HG03095 (cell line): ENCODE measurements around the gene CEP55.
"Not testable (repeated sequence)": the region's sequence is repeated elsewhere in the genome, so short reads cannot be mapped to it uniquely, and the experiment has no call there.

ENCODE experiments used
- ATAC-seq: cut with Tn5 transposase; IDR thresholded peaks from one replicate; pipeline ENCODE4 v1.9.1; 2021; ENCODE audit warnings: moderate library complexity; ENCODE audit not compliant: unreplicated experiment

CEP55 gene

GRCh38 chr10:93505075-93505474 lies 8.7 kb downstream of the CEP55 start:
- ATAC-seq, result no peak

DNA sequence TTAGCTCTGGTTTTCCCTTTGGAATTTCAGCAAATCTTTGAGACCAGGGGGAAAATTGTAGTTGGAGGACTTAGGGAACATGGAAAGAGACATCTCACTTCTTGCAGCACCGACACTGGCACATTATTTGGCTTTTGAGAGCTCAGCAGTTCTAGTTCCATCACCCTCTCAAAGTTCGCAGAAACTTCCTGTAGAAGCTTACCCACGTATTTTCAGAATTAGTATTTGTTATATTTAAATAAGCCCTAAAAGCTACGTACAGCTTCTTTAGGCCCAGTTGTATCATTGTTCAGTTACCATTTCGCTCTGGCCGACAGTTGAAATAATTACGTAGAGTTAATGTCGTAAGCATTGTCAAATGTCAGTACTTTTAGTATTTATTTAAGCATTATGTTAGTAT lies 13.4 kb downstream of the CEP55 start:
- no peak for ATAC-seq

DNA sequence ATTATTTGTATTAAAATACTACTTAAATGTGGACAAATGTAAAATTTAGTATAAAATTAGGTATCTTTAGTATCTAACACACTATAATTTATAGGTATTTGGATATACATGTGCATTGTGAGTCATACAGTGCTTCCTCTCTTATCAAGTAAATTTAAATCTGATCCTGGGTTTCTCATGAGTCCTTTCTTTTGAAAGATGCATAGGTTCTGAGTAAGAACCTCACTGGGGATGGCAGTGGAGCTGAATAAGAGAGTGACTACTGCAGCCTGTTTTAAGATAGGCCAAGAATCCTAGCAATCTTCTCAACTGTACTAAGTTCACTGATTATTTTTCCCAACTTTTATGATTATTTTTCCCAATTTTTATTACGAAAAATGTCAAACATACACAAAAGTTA lies 16.2 kb downstream of the CEP55 start:
- ATAC-seq, result no peak

DNA sequence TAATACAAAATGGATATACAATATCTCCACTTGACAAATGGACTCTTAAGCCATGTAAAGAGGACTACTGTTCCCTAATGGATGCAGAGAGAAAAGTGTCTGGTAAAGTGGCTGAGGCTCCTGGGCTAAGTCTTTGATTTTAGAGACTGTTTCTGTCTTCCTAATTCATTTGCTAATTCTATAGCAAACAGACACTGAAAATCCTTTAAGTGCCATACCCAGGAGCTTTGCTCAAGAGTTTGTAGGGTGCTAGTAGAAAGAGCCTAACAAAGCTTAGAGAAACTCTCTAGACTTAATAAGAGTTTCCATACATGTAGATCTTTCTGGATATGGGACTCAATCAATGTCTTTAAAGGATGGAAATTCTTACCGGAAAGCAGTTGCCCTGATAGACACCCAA lies 16.7 kb downstream of the CEP55 start:
- no peak for ATAC-seq

DNA sequence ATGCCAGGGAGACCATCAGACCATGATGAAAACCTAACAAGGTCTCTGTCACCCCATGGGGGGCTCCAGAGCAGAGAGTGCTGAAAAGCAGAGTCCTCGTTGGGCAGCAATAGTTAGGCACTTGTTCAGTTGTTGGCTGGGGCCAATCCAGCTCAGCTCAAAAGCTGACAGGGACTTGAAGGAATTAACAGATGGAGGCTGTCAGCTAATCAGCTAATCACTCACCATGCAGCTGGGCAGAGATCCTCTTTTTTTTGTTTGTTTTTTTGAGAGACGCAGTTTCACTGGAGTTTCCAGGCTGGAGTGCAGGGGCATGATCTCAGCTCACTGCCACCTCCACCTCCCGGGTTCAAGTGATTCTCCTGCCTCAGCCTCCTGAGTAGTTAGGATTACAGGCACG lies 18.1 kb downstream of the CEP55 start:
- ATAC-seq, result no peak

DNA sequence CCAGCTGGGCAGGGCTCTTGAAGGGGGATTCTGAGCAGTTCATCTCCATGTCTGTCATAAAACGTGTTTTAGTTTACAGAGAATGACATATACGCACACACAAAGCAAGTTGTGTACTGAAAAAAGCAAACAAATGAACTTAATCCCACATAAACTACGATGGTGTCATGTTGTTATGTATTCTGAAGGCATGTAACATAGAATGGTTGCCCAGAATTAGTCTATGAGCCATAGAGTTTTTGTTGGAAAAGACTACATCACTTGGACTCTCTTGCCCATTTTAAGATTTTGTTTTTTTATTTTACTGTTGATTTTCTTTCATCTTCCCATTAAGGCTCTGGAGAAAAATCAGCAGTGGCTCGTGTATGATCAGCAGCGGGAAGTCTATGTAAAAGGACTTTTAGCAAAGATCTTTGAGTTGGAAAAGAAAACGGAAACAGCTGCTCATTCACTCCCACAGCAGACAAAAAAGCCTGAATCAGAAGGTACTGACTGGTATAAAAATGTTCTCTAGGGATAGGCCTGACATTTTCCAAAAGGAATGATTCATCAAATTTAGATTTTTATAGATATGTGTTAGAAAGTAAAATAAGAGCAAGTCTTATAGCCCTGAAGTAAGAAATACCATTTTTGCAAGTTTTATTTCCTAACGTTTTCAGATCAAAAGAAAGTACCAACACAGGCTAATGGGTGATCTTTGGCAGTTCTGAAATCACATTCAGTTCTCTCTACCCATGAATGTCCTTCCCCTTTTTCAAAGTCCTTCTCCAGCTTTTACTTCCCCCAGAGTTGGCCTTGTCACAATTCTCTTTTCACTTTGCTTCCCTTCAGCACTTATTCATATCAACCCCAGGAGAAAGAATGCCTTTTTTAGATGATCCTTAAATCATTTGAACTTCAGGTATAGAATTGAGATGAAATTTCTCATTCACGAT lies 18.9 kb downstream of the CEP55 start:
- no peak for ATAC-seq

DNA sequence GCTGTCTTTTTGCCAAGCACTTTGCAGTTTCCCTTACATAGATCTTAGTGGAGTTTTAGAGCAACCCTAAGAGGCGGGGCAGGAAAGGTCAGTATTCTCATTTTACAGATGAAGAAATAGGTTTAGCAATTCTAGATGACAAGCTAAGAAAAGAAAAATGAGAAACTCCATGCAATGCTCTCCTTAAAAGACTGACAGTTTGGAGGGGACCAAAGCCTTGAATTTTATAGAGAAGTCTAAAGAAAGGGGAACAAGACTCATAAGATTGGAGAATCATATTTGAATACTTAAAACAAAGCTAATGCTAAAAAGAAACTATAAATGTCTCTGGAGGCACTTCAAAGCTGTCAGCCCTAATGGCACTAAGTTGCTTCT lies 19.6 kb downstream of the CEP55 start:
- no peak for ATAC-seq

DNA sequence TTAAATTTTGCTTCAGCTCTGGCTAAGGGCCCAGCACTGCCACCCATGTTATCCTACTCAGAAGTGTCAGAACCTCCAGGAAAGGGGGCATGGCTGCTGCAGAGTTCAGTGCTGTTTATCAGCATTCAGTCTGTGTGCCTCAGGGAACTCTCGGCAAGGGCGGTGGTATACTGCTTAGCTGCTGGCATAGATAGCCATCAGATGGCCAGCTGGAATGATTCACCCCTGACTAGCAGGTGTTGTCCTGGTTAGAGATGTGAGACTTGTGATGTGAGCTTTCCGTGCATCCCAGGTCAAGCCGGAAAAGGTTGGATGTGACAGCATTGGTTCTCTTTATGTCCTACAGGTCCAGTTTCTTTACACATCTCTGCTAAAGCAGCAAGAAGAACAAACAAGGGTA lies 22.1 kb downstream of the CEP55 start:
- no peak for ATAC-seq

DNA sequence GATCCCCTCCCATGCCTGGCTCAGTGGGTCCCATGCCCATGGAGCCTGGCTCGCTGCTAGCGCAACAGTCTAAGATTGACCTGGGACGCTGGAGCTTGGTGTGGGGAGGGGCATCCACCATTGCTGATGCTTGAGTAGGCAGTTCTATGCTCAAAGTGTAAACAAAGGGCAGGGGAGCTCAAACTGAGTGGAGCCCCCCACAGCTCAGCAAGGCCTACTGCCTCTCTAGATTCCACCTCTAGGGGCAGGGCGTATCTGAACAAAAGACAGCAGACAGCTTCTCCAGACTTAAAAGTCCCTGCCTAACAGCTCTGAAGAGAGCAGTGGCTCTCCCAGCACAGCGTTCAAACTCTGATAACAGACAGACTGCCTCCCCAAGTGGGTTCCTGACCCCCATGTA lies 38.9 kb downstream of the CEP55 start:
- no peak for ATAC-seq

DNA sequence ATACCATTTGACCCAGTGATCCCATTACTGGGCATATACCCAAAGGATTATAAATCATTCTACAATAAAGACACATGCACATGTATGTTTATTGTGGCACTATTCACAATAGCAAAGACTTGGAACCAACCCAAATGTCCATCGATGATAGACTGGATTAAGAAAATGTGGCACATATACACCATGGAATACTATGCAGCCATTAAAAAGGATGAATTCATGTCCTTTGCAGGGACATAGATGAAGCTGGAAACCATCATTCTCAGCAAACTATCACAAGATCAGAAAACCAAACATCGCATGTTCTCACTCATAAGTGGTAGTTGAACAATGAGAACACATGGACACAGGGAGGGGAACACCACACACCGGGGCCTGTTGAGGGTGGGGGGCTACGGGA lies 44.5 kb downstream of the CEP55 start:
- not testable (repeated sequence) for ATAC-seq

- ATAC-seq, result no peak
Measured at GRCh38 chr10:93541402-93542357, 45.3 kb downstream of the CEP55 start.

DNA sequence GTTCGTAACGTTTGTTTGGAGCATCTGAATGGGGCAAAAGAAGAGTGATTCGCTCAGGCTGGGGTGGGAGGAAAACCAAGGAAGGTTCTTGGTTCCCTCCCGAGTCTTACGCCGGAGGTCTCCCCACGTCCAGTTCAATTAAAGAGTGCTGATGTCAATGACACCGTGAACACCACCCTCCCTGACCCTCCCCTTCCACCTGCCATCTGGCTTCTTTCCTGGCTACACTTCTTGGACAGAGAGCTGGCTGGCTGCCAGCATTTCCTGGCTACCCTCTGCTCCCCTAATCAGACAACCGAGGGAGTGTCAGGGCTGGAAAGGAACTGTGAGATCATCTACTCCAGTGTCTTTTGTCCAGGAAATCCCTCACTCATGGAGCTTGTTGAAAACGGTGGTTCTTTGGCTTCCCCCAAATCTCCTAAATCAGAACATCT lies 46.0 kb downstream of the CEP55 start:
- ATAC-seq, result no peak

GRCh38 chr10:93546995-93547394 lies 50.6 kb downstream of the CEP55 start:
- not testable (repeated sequence) for ATAC-seq

DNA sequence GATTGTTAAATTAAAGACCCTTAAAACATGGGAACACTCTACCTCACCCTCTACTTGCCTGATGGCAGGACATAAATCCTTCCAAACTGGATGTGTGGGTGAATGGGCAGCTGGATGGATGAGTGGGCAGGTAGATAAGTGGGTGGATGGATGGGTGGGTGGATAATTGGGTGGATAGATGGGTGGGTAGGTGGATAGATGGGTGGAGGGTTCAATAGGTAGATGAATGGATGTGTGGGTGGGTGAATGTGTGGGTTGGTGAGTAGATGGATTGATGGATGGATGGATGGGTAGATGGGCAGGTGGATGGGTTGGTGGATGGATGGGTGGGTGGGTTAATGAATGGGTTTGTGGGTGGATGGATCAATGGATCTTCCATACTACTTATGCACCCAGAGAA lies 51.1 kb downstream of the CEP55 start:
- ATAC-seq, result no peak

- no peak for ATAC-seq
Measured at GRCh38 chr10:93548376-93549071, 52.1 kb downstream of the CEP55 start.

DNA sequence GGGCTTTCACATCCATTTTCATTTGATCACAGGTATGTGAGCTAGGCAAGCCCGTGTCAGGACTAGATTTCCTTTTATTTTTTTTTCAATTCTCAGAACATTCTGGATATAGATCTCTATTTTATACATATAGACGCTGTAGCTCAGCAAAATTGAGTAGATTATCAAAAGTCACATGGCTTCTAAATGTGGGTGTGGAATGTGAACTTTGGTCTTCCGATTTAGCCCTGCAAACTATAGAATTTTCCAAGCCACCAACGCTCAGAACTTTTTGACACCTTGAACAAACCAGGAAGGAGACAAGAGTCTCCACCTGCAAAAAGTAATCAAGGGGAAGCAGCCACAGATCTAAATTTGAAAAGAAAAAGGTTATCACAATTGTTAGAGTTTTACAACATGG lies 54.2 kb downstream of the CEP55 start:
- no peak for ATAC-seq

DNA sequence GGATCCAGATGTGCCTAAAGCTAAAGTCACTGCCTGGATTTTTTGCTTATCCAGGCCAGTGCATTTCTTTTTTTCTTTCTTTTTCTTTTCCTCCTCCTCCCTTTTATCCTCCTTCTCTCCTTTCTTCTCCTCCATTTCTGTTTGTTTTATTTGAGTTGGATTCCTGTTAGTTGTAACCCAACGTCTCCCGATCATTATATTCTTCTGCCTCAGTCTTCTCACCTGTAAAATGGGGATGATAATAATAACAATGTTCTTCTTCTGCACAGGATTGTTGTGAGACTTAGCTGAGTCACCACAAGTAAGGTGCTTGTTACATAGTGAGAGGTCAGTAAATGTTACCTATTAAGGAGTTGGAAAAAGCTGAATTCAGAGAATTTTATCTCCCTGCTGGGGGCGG lies 56.4 kb downstream of the CEP55 start:
- ATAC-seq, result no peak

- ATAC-seq, result no peak
Measured at GRCh38 chr10:93553482-93554315, 57.3 kb downstream of the CEP55 start.

DNA sequence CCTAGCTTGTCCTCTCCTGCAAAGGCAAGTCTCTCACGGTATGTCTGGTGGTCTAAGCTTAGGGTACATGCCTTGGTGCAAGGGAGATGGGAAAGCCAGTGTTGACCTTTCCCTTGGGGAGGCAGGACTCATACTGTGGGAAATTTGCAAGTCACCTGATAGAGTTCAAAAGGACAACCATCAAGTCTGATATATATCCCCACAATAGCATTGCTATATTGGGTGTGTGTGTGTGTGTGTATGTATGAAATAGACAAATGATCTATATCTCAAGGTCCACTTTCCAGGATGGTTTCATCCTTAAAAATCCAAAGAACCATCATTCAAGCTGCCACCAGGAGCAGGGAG lies 57.9 kb downstream of the CEP55 start:
- no peak for ATAC-seq

GRCh38 chr10:93554760-93555432 lies 58.5 kb downstream of the CEP55 start:
- no peak for ATAC-seq
